HEK293T (cell line): ENCODE measurements around the gene FER.

ENCODE experiments used
- BHLHE40 ChIP-seq: fragments of 450-650 bp; IDR thresholded peaks from 2 replicates; pipeline ENCODE4 v1.6.1; 2016; ENCODE audit warnings: mild to moderate bottlenecking, moderate library complexity, borderline replicate concordance
- ELF4 ChIP-seq: fragments of 450-650 bp; IDR thresholded peaks from 2 replicates; pipeline ENCODE4 v1.6.1; 2017; ENCODE audit warnings: antibody characterized with exemption
- FOXA1 ChIP-seq: fragments of 450-650 bp; IDR thresholded peaks from 2 replicates; pipeline ENCODE4 v1.6.1; 2016; ENCODE audit warnings: mild to moderate bottlenecking
- FOXK2 ChIP-seq: fragments of 450-650 bp; IDR thresholded peaks from 2 replicates; pipeline ENCODE4 v1.6.1; 2016; ENCODE audit warnings: mild to moderate bottlenecking
- FOXM1 ChIP-seq: fragments of 450-650 bp; IDR thresholded peaks from 2 replicates; pipeline ENCODE4 v1.6.1; 2017; ENCODE audit warnings: mild to moderate bottlenecking, borderline replicate concordance
- NFRKB ChIP-seq: fragments of 450-650 bp; IDR thresholded peaks from 2 replicates; pipeline ENCODE4 v1.6.1; 2016; ENCODE audit warnings: mild to moderate bottlenecking, moderate library complexity
- SUZ12 ChIP-seq: fragments of 450-650 bp; IDR thresholded peaks from 2 replicates; pipeline ENCODE4 v1.6.1; 2016; ENCODE audit warnings: mild to moderate bottlenecking
- TF ChIP-seq, protein P1 (sequence below): fragments of 450-650 bp; IDR thresholded peaks from 2 replicates; pipeline ENCODE4 v1.6.1; 2016

DNA sequence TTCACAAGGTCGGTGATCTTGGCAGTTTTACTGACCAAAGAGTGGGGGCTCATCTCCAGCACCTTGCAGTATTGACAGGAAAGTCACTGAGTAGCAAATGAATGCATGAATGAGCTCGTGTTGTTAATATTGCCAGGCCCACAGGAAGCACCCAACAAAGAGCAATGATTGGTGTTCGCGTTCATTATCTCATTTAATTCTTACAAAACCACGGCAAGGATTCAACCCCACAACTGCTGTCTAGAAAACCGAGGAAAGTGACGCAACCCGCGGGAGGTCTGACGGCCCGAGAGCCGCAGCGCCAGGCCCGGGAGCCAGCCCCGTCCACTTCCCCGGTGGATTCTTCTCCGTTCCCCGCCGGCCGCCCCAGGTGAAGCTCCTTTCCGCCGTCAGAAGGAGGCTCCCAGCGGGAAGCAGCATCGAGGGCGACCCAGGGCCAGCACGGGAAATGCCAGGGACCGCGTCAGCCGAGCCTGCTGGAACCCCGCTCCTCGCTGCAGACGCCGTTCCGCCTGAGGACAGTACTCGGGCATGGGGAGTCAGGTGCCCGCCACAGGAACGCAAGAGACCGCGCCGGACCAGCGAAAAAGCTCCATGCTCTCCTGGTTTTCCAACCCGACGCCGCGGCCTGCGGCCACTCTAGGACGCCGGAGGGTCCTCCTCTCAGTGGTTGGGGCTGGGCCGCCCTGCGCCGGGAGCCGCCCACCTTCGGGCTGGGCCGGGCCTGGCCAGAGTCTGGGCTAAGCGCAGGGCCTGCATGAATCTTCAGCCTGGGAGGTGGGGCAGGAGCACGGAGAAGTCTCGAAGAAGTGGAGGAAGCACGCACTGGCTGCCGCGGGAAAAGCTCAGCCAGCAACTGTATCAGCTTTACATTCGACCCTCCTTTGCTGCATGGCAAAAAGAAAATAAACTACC, 19.8 kb upstream of the FER start:
- no peak for TF ChIP-seq FOXA1
- no peak for TF ChIP-seq FOXM1
- TF ChIP-seq, protein P1, sequence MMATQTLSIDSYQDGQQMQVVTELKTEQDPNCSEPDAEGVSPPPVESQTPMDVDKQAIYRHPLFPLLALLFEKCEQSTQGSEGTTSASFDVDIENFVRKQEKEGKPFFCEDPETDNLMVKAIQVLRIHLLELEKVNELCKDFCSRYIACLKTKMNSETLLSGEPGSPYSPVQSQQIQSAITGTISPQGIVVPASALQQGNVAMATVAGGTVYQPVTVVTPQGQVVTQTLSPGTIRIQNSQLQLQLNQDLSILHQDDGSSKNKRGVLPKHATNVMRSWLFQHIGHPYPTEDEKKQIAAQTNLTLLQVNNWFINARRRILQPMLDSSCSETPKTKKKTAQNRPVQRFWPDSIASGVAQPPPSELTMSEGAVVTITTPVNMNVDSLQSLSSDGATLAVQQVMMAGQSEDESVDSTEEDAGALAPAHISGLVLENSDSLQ = no peak
- TF ChIP-seq FOXK2 = no peak
- TF ChIP-seq NFRKB = no peak
- no peak for TF ChIP-seq ELF4
- TF ChIP-seq BHLHE40 = no peak
- TF ChIP-seq SUZ12 = no peak
